HEK293T (cell line): Measurements from ENCODE around the gene SIGLEC15.

Experiments used
- BHLHE40 ChIP-seq: fragments of 450-650 bp; IDR thresholded peaks from 2 replicates; pipeline ENCODE4 v1.6.1; 2016; ENCODE audit warnings: mild to moderate bottlenecking, moderate library complexity, borderline replicate concordance
- CTBP1 ChIP-seq: fragments of 450-650 bp; IDR thresholded peaks from 2 replicates; pipeline ENCODE4 v1.6.1; 2016; ENCODE audit warnings: borderline replicate concordance
- ELF4 ChIP-seq: fragments of 450-650 bp; IDR thresholded peaks from 2 replicates; pipeline ENCODE4 v1.6.1; 2017; ENCODE audit warnings: antibody characterized with exemption
- FOXK2 ChIP-seq: fragments of 450-650 bp; IDR thresholded peaks from 2 replicates; pipeline ENCODE4 v1.6.1; 2016; ENCODE audit warnings: mild to moderate bottlenecking
- FOXM1 ChIP-seq: fragments of 450-650 bp; IDR thresholded peaks from 2 replicates; pipeline ENCODE4 v1.6.1; 2017; ENCODE audit warnings: mild to moderate bottlenecking, borderline replicate concordance
- HDGF ChIP-seq: fragments of 450-650 bp; IDR thresholded peaks from 2 replicates; pipeline ENCODE4 v1.6.1; 2017; ENCODE audit warnings: antibody characterized with exemption, borderline replicate concordance
- LEF1 ChIP-seq: fragments of 450-650 bp; IDR thresholded peaks from 2 replicates; pipeline ENCODE4 v1.6.1; 2017; ENCODE audit warnings: mild to moderate bottlenecking, borderline replicate concordance
- NFRKB ChIP-seq: fragments of 450-650 bp; IDR thresholded peaks from 2 replicates; pipeline ENCODE4 v1.6.1; 2016; ENCODE audit warnings: mild to moderate bottlenecking, moderate library complexity
- SUZ12 ChIP-seq: fragments of 450-650 bp; IDR thresholded peaks from 2 replicates; pipeline ENCODE4 v1.6.1; 2016; ENCODE audit warnings: mild to moderate bottlenecking
- TF ChIP-seq, protein P1 (sequence below): fragments of 450-650 bp; IDR thresholded peaks from 2 replicates; pipeline ENCODE4 v1.6.1; 2016

DNA sequence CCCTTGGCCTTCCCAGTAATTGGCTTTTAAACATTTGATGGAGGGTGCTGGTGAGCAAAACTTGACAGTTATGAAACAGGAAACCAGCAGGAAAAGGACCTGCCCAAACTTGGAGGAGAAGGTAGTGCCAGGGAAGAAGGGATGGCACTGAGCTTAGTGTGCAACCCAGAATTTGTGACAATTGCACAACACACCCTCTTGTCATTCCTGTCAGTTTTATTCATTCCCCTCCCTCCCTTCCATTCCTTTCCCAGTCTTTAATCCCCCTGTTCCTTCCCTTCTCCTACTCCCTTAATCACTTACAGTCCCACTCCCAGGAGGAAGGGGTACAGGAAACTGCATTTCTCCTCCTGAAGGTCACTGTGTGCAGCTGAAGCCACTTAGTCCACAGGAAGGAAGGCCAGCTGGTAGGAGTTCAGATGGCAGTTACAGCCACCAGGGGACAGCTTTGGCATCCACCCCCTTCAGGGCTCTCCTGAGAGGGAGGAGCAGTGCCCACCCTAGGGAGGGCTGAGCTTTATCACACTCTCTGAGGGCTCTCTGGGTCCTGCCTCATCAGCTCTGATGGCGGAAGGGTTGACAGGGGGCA, 24.0 kb upstream of the SIGLEC15 start:
- TF ChIP-seq LEF1 (no peak), NFRKB (no peak), CTBP1 (no peak), FOXM1 (no peak), FOXK2 (no peak), HDGF (no peak), BHLHE40 (no peak), SUZ12 (no peak), ELF4 (no peak)
- TF ChIP-seq, protein P1, sequence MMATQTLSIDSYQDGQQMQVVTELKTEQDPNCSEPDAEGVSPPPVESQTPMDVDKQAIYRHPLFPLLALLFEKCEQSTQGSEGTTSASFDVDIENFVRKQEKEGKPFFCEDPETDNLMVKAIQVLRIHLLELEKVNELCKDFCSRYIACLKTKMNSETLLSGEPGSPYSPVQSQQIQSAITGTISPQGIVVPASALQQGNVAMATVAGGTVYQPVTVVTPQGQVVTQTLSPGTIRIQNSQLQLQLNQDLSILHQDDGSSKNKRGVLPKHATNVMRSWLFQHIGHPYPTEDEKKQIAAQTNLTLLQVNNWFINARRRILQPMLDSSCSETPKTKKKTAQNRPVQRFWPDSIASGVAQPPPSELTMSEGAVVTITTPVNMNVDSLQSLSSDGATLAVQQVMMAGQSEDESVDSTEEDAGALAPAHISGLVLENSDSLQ, result no peak
